ENCODE results near the gene FBXO31. TPM values are rescaled to one million over a fixed set of nuclear protein-coding genes. Genes with fewer than 3 reads are reported as not detected.

FBXO31 gene
- total and polyA plus RNA-seq, 2 of the 13 experiments (the other 11 are each of a cell fraction or from before 2014, with no cell fraction given) = 92.4 to 101 TPM

DNA sequence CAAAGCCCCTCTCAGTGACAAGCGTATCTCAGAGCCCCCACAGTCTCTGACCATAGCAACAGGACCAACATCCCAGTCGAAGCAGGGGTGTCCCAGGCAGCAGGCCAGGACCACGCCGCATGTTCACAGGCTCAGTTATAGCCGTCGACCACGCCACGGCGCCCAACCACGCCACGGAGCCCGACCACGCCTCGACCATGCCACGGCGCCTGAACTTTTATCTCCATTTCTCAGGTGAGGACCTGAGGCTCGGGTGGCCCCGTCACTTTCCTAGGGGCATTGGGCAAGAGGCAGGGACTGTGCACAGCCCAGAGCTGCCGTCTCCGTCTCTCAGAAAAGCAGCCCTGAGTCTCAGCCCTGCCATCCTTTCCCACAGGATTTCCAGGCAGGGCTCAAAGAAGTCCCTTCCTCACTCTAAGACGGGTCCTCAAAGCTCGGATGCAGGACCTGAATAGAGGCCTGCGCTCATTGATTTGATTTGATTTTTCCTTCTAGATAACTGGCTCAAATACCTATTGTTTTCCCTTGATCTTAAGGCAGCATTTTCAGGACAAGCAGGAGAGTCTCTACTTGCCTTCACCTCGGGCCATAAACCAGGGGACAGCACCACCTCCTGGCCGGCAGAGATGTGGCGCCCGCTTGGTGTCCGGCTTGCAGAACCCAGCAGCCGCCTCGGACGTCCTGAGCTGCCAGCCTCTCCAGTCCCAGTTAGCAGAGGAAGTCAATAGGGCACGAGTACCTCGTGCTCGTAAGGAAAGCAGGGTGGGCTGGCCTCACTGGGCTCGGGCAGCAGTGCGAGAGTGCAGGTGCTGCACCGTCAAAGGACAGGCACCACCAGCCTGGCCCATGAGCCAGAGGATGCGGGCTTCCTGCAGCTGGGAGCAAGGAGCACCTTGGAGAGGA lies 105.1 kb downstream of the FBXO31 start (continued):
- TF ChIP-seq, protein P1, sequence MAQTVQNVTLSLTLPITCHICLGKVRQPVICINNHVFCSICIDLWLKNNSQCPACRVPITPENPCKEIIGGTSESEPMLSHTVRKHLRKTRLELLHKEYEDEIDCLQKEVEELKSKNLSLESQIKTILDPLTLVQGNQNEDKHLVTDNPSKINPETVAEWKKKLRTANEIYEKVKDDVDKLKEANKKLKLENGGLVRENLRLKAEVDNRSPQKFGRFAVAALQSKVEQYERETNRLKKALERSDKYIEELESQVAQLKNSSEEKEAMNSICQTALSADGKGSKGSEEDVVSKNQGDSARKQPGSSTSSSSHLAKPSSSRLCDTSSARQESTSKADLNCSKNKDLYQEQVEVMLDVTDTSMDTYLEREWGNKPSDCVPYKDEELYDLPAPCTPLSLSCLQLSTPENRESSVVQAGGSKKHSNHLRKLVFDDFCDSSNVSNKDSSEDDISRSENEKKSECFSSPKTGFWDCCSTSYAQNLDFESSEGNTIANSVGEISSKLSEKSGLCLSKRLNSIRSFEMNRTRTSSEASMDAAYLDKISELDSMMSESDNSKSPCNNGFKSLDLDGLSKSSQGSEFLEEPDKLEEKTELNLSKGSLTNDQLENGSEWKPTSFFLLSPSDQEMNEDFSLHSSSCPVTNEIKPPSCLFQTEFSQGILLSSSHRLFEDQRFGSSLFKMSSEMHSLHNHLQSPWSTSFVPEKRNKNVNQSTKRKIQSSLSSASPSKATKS (CRISPR knock-in tag; IDR thresholded peaks at IDR 0.05) = no peak
- TF ChIP-seq GTF3A (CRISPR knock-in tag; conservative IDR thresholded peaks at IDR 0.05) (no peak), ZNF569 (CRISPR knock-in tag; IDR thresholded peaks at IDR 0.05; ENCODE audit: borderline replicate concordance) (no peak), ZNF205 (CRISPR knock-in tag; IDR thresholded peaks at IDR 0.05) (0 out of 2 replicates have a peak, but pooled peaks have one; percentile 19), IRF2 (CRISPR knock-in tag; IDR thresholded peaks at IDR 0.05) (0 out of 2 replicates have a peak, but pooled peaks have one; percentile 45), GTF2F1 (IDR thresholded peaks at IDR 0.05; ENCODE audit: low read length) (no peak), HNRNPK (IDR thresholded peaks at IDR 0.05; ENCODE audit: low read depth, low read length, poor library complexity, severe bottlenecking) (no peak), ZNF296 (CRISPR knock-in tag; conservative IDR thresholded peaks at IDR 0.05) (no peak), ZSCAN30 (CRISPR knock-in tag; IDR thresholded peaks at IDR 0.05) (no peak), HDAC1 (CRISPR knock-in tag; IDR thresholded peaks at IDR 0.05) (no peak), ZBTB20 (CRISPR knock-in tag; IDR thresholded peaks at IDR 0.05; ENCODE audit: borderline replicate concordance, low read depth) (0 out of 2 replicates have a peak, but pooled peaks have one; percentile 56), ZNF772 (CRISPR knock-in tag; IDR thresholded peaks at IDR 0.05) (peak; percentile 58; the same call in 1 of the 2 replicates), ZNF124 (CRISPR knock-in tag; IDR thresholded peaks at IDR 0.05) (0 out of 2 replicates have a peak, but pooled peaks have one; percentile 37), ZBTB3 (CRISPR knock-in tag; IDR thresholded peaks at IDR 0.05; ENCODE audit: borderline replicate concordance, low read depth) (no peak), ZNF543 (CRISPR knock-in tag; IDR thresholded peaks at IDR 0.05) (no peak)
- TF ChIP-seq, protein P2, sequence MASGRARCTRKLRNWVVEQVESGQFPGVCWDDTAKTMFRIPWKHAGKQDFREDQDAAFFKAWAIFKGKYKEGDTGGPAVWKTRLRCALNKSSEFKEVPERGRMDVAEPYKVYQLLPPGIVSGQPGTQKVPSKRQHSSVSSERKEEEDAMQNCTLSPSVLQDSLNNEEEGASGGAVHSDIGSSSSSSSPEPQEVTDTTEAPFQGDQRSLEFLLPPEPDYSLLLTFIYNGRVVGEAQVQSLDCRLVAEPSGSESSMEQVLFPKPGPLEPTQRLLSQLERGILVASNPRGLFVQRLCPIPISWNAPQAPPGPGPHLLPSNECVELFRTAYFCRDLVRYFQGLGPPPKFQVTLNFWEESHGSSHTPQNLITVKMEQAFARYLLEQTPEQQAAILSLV (CRISPR knock-in tag; IDR thresholded peaks at IDR 0.05; ENCODE audit: borderline replicate concordance) = 0 out of 2 replicates have a peak, but pooled peaks have one; percentile 25
- TF ChIP-seq, protein P3, sequence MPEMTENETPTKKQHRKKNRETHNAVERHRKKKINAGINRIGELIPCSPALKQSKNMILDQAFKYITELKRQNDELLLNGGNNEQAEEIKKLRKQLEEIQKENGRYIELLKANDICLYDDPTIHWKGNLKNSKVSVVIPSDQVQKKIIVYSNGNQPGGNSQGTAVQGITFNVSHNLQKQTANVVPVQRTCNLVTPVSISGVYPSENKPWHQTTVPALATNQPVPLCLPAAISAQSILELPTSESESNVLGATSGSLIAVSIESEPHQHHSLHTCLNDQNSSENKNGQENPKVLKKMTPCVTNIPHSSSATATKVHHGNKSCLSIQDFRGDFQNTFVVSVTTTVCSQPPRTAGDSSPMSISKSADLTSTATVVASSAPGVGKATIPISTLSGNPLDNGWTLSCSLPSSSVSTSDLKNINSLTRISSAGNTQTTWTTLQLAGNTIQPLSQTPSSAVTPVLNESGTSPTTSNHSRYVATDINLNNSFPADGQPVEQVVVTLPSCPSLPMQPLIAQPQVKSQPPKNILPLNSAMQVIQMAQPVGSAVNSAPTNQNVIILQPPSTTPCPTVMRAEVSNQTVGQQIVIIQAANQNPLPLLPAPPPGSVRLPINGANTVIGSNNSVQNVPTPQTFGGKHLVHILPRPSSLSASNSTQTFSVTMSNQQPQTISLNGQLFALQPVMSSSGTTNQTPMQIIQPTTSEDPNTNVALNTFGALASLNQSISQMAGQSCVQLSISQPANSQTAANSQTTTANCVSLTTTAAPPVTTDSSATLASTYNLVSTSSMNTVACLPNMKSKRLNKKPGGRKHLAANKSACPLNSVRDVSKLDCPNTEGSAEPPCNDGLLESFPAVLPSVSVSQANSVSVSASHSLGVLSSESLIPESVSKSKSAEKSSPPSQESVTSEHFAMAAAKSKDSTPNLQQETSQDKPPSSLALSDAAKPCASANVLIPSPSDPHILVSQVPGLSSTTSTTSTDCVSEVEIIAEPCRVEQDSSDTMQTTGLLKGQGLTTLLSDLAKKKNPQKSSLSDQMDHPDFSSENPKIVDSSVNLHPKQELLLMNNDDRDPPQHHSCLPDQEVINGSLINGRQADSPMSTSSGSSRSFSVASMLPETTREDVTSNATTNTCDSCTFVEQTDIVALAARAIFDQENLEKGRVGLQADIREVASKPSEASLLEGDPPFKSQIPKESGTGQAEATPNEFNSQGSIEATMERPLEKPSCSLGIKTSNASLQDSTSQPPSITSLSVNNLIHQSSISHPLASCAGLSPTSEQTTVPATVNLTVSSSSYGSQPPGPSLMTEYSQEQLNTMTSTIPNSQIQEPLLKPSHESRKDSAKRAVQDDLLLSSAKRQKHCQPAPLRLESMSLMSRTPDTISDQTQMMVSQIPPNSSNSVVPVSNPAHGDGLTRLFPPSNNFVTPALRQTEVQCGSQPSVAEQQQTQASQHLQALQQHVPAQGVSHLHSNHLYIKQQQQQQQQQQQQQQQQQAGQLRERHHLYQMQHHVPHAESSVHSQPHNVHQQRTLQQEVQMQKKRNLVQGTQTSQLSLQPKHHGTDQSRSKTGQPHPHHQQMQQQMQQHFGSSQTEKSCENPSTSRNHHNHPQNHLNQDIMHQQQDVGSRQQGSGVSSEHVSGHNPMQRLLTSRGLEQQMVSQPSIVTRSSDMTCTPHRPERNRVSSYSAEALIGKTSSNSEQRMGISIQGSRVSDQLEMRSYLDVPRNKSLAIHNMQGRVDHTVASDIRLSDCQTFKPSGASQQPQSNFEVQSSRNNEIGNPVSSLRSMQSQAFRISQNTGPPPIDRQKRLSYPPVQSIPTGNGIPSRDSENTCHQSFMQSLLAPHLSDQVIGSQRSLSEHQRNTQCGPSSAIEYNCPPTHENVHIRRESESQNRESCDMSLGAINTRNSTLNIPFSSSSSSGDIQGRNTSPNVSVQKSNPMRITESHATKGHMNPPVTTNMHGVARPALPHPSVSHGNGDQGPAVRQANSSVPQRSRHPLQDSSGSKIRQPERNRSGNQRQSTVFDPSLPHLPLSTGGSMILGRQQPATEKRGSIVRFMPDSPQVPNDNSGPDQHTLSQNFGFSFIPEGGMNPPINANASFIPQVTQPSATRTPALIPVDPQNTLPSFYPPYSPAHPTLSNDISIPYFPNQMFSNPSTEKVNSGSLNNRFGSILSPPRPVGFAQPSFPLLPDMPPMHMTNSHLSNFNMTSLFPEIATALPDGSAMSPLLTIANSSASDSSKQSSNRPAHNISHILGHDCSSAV (CRISPR knock-in tag; IDR thresholded peaks at IDR 0.05; ENCODE audit: borderline replicate concordance) = no peak

Data from HepG2 (cell line).